ENCODE results near the gene TNS3. TPM values are rescaled to one million over a fixed set of nuclear protein-coding genes. Genes with fewer than 3 reads are reported as not detected.

TNS3 gene
- total and polyA plus RNA-seq, 2 donors (not counting 3 experiments of a cell fraction or from before 2014, with no cell fraction given), result 10.4 to 45.1 TPM

GRCh38 chr7:47453093-47454061 lies 128.5 kb downstream of the TNS3 start:
- dilution Hi-C loops (cut with MboI; ENCODE audit: extremely low pct_ligation_motif_present, low sequenced_read_pairs) (no loop called here), intact Hi-C loops (cut with micrococcal nuclease) (loop anchor here (1.0 to 10.0 kb wide), 7 partner anchors 22 to 631 kb away; partner anchors contain the start of genes TNS3 and UPP1)
- Histone ChIP-seq H3K4me1 (ENCODE audit: control insufficient read depth, extremely low read depth, insufficient read depth, low read length) (peaks cover 46% of the 10 kb centered on the region), H4K20me1 (replicated peaks; ENCODE audit: control insufficient read depth, extremely low read depth, insufficient read depth, low read length) (no peaks in the 10 kb centered on the region), H3K36me3 (ENCODE audit: control insufficient read depth in 2 of 2, extremely low read depth in 1 of 2, insufficient read depth in 2 of 2, low read length in 2 of 2) (no peaks in the 10 kb centered on the region), H2AFZ (ENCODE audit: low read depth, low read length) (peak overlapping the region; percentile 71), H3K9me1 (replicated peaks; ENCODE audit: control insufficient read depth, extremely low read depth, insufficient read depth, low read length) (no peaks in the 10 kb centered on the region), H3K9ac (replicated peaks; ENCODE audit: extremely low read depth, insufficient read depth, low read length) (peak overlapping the region; percentile 94), H3K4me2 (ENCODE audit: insufficient read depth, low read length) (peak overlapping the region; percentile 95), H3K79me2 (ENCODE audit: control insufficient read depth, insufficient read depth, low read length) (peaks cover 39% of the 10 kb centered on the region), H3K9me3 (replicated peaks; ENCODE audit: control insufficient read depth, insufficient read depth, low read length) (no peaks in the 10 kb centered on the region), H3K27me3 (ENCODE audit: control insufficient read depth in 2 of 2, insufficient read depth in 2 of 2, low read length in 2 of 2) (no peaks in the 10 kb centered on the region), H3K27ac (ENCODE audit: insufficient read depth, low read depth, low read length) (peak overlapping the region; percentile 99), H3K4me3 (replicated peaks in 1 of 3; ENCODE audit: insufficient read depth in 1 of 3, low read depth in 1 of 3, low read length in 3 of 3) (peak overlapping the region in 2 of 3 experiments; percentile 38 to 72)
- BruUV-seq (replicated peaks), result no TSS peak
- FAIRE-seq (peak; percentile 92), DNase-seq (ENCODE audit: low read depth, low spot score) (peak; percentile 74)
- ChIA-PET CTCF (interaction anchor here (0.9 to 4.5 kb wide), 9 partner anchors 8 to 366 kb away, joined by 3 to 24 read pairs (median 7); no protein-coding TSS in a partner anchor), POLR2A (interaction anchor here (0.8 to 1.0 kb wide), 2 partner anchors 18 to 31 kb away, joined by 3 read pairs; no protein-coding TSS in a partner anchor)
- TF ChIP-seq, protein P1, sequence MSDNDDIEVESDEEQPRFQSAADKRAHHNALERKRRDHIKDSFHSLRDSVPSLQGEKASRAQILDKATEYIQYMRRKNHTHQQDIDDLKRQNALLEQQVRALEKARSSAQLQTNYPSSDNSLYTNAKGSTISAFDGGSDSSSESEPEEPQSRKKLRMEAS (IDR thresholded peaks at IDR 0.05; ENCODE audit: insufficient read depth, insufficient read length), result no peak
- peak; percentile 56 for TF ChIP-seq JUN (IDR thresholded peaks at IDR 0.05; ENCODE audit: borderline replicate concordance, insufficient read depth, insufficient read length, low read depth)
- TF ChIP-seq EZH2 (IDR thresholded peaks at IDR 0.05; ENCODE audit: borderline replicate concordance, low read depth, low read length, severe bottlenecking), result no peak
- peak; percentile 50 for TF ChIP-seq POLR2AphosphoS5 (IDR thresholded peaks at IDR 0.05; ENCODE audit: insufficient read depth, low read depth, low read length)
- TF ChIP-seq POLR2A (IDR thresholded peaks at IDR 0.05; ENCODE audit: low read depth, low read length), result no peak
- TF ChIP-seq CTCF (IDR thresholded peaks at IDR 0.05; ENCODE audit: extremely low read depth in 1 of 2, insufficient read depth in 1 of 2, low read depth in 1 of 2, low read length in 2 of 2), result no peak
- TF ChIP-seq MYC (IDR thresholded peaks at IDR 0.05; ENCODE audit: low read depth, low read length), result no peak
- TF ChIP-seq FOS (IDR thresholded peaks at IDR 0.05; ENCODE audit: borderline replicate concordance, insufficient read depth, low read length), result peak; percentile 73
- TF ChIP-seq GATA2 (IDR thresholded peaks at IDR 0.05; ENCODE audit: insufficient read depth, insufficient read length, low read depth, low read length), result peak; percentile 68

All from endothelial cell of umbilical vein (primary cell).